ENCODE data around the gene GREM2.

Gene GREM2

GRCh38 chr1:240611228-240611618 lies 732 bp downstream of the GREM2 start:
- FAIRE-seq (no peak), DNase-seq (ENCODE audit: insufficient read length, low spot score) (no peak)

- FAIRE-seq (no peak), DNase-seq (ENCODE audit: insufficient read length, low spot score) (no peak)
Measured at GRCh38 chr1:240610636-240611035, 1.3 kb downstream of the GREM2 start.

GRCh38 chr1:240609527-240610060 lies 2.4 kb downstream of the GREM2 start:
- FAIRE-seq = no peak
- no peak for DNase-seq (ENCODE audit: insufficient read length, low spot score)

- DNase-seq (ENCODE audit: insufficient read length, low spot score) (no peak), FAIRE-seq (no peak)
Measured at GRCh38 chr1:240608707-240609106, 3.2 kb downstream of the GREM2 start.

- no peak for FAIRE-seq
- no peak for DNase-seq (ENCODE audit: insufficient read length, low spot score)
Measured at GRCh38 chr1:240607006-240607405, 4.9 kb downstream of the GREM2 start.

GRCh38 chr1:240602189-240602588 lies 9.8 kb downstream of the GREM2 start:
- FAIRE-seq = no peak

GRCh38 chr1:240599830-240600229 lies 12.1 kb downstream of the GREM2 start:
- no peak for DNase-seq (ENCODE audit: insufficient read length, low spot score)
- no peak for FAIRE-seq

More at GRCh38 chr1:240602189-240602588, 9.8 kb downstream of the GREM2 start:
- no peak for DNase-seq (ENCODE audit: insufficient read length, low spot score)

- no peak for FAIRE-seq
Measured at GRCh38 chr1:240599299-240599698, 12.7 kb downstream of the GREM2 start.

GRCh38 chr1:240598216-240599001 lies 13.5 kb downstream of the GREM2 start:
- FAIRE-seq (no peak), DNase-seq (ENCODE audit: insufficient read length, low spot score) (no peak)

More at GRCh38 chr1:240599299-240599698, 12.7 kb downstream of the GREM2 start:
- no peak for DNase-seq (ENCODE audit: insufficient read length, low spot score)

GRCh38 chr1:240597153-240597745 lies 14.7 kb downstream of the GREM2 start:
- no peak for DNase-seq (ENCODE audit: insufficient read length, low spot score)
- no peak for FAIRE-seq

GRCh38 chr1:240595476-240595875 lies 16.5 kb downstream of the GREM2 start:
- DNase-seq (ENCODE audit: insufficient read length, low spot score) (no peak), FAIRE-seq (no peak)

- FAIRE-seq = no peak
Measured at GRCh38 chr1:240591564-240591963, 20.4 kb downstream of the GREM2 start.

GRCh38 chr1:240591078-240591477 lies 20.9 kb downstream of the GREM2 start:
- FAIRE-seq (no peak), DNase-seq (ENCODE audit: insufficient read length, low spot score) (no peak)

More at GRCh38 chr1:240591564-240591963, 20.4 kb downstream of the GREM2 start:
- DNase-seq (ENCODE audit: insufficient read length, low spot score) = no peak

- no peak for FAIRE-seq
- DNase-seq (ENCODE audit: insufficient read length, low spot score) = no peak
Measured at GRCh38 chr1:240589585-240590110, 22.3 kb downstream of the GREM2 start.

- no peak for FAIRE-seq
- no peak for DNase-seq (ENCODE audit: insufficient read length, low spot score)
Measured at GRCh38 chr1:240586006-240586405, 25.9 kb downstream of the GREM2 start.

GRCh38 chr1:240582953-240583352 lies 29.0 kb downstream of the GREM2 start:
- DNase-seq (ENCODE audit: insufficient read length, low spot score) (no peak), FAIRE-seq (no peak)

GRCh38 chr1:240579511-240579910 lies 32.4 kb downstream of the GREM2 start:
- no peak for FAIRE-seq
- DNase-seq (ENCODE audit: insufficient read length, low spot score) = no peak

- FAIRE-seq = no peak
Measured at GRCh38 chr1:240577095-240577494, 34.9 kb downstream of the GREM2 start.

GRCh38 chr1:240575981-240576662 lies 35.8 kb downstream of the GREM2 start:
- DNase-seq (ENCODE audit: insufficient read length, low spot score) (no peak), FAIRE-seq (no peak)

More at GRCh38 chr1:240577095-240577494, 34.9 kb downstream of the GREM2 start:
- DNase-seq (ENCODE audit: insufficient read length, low spot score) = no peak

GRCh38 chr1:240572328-240572727 lies 39.6 kb downstream of the GREM2 start:
- DNase-seq (ENCODE audit: insufficient read length, low spot score) (no peak), FAIRE-seq (no peak)

- no peak for FAIRE-seq
- DNase-seq (ENCODE audit: insufficient read length, low spot score) = no peak
Measured at GRCh38 chr1:240571782-240572181, 40.2 kb downstream of the GREM2 start.
